Gastrocnemius medialis (tissue), 4 donors: ENCODE results near the gene RNF175. TPM values are rescaled to one million over a fixed set of nuclear protein-coding genes. Genes with fewer than 3 reads are reported as not detected.

ENCODE experiments used
- ATAC-seq, 2 donors: fragments of 150-250 bp; one replicate each; pipeline ENCODE4 v1.9.1; 2016
- DNase-seq, 2 donors: peaks; one replicate each; pipeline ENCODE4 v3.0.0-alpha.2; 2019
- H3K27ac ChIP-seq, 4 donors: fragments of 200-600 bp; sonication (generic); 1 replicate in 1 of 4; 2 replicates in 3 of 4; pipeline ENCODE4 v1.5.1; 2016 to 2018; ENCODE audit warnings: mild to moderate bottlenecking in 2 of 4, moderate library complexity in 1 of 4
- H3K27me3 ChIP-seq, 3 donors: fragments of 200-600 bp; sonication (generic) in 2 of 3; 1 replicate in 1 of 3; 2 replicates in 2 of 3; pipeline versions ENCODE4 v1.5.1 to v1.6.0; 2016 to 2019; ENCODE audit warnings: mild to moderate bottlenecking in 1 of 3, moderate library complexity in 1 of 3
- H3K36me3 ChIP-seq, 2 donors: fragments of 200-600 bp; sonication (generic) in 1 of 2; one replicate each; pipeline ENCODE4 v1.5.1; 2017 to 2018
- H3K4me1 ChIP-seq, 2 donors: fragments of 200-600 bp; sonication (generic) in 1 of 2; one replicate each; pipeline ENCODE4 v1.5.1; 2016 to 2017; ENCODE audit warnings: mild to moderate bottlenecking in 2 of 2
- H3K4me3 ChIP-seq, 4 donors: fragments of 200-600 bp; sonication (generic) in 3 of 4; 1 replicate in 1 of 4; 2 replicates in 3 of 4; pipeline ENCODE4 v1.5.1; 2016 to 2019; ENCODE audit warnings: mild to moderate bottlenecking in 2 of 4
- H3K9me3 ChIP-seq, 3 donors: fragments of 200-600 bp; sonication (generic) in 2 of 3; 1 replicate in 1 of 3; 2 replicates in 2 of 3; pipeline ENCODE4 v1.5.1; 2016 to 2019
- CTCF ChIP-seq, 5 experiments: fragments of 450-650 bp in 3 of 5; fragments of 200-600 bp in 2 of 5; sonication (generic) in 2 of 5; IDR thresholded peaks in 4 of 5; conservative IDR thresholded peaks in 1 of 5; 1 replicate in 4 of 5; 2 replicates in 1 of 5; pipeline ENCODE4 v1.5.1; 2016 to 2019; ENCODE audit warnings: antibody characterized with exemption in 5 of 5, mild to moderate bottlenecking in 3 of 5, moderate library complexity in 3 of 5
- POLR2A ChIP-seq, 2 donors: fragments of 450-650 bp; IDR thresholded peaks; one replicate each; pipeline ENCODE4 v1.6.1; 2017; ENCODE audit warnings: antibody characterized with exemption in 2 of 2, mild to moderate bottlenecking in 2 of 2, moderate library complexity in 2 of 2
- in situ Hi-C, 4 donors: fragments of 200-750 bp; cut with MboI; loops; one replicate each; pipeline versions ENCODE4 v1.15.0 to v1.8.0; 2017; ENCODE audit warnings: low sequenced_read_pairs in 4 of 4
- intact Hi-C: fragments of 100-400 bp; cut with DNase I; formaldehyde crosslinking; loops from one replicate; pipeline ENCODE4 v1.15.1; 2023; ENCODE audit warnings: low total_unique reads
- total RNA-seq, 4 donors: library from RNA; depleted of rRNA; stranded (reverse); fragments of >200 nt; gene quantifications; one replicate each; pipeline versions ENCODE4 v1.1.0 to v1.2.3, GENCODE V29; 2016

The RNF175 gene
- total RNA-seq, 4 donors from 2014 or later, result 1.2 TPM; not detected in 3

GRCh38 chr4:153755186-153755585 lies 4.6 kb downstream of the RNF175 start:
- DNase-seq (no peak), ATAC-seq (no peak)
- intact Hi-C loops (no loop called here), in situ Hi-C loops (no loop called here)
- no peaks in the 10 kb centered on the region for H3K36me3 ChIP-seq
- no peak overlapping the region for H3K27ac ChIP-seq
- H3K9me3 ChIP-seq, result no peaks in the 10 kb centered on the region
- H3K27me3 ChIP-seq, result peaks cover 8 to 21% (median 16%) of the 10 kb centered on the region in 3 donors
- no peak overlapping the region for H3K4me3 ChIP-seq
- H3K4me1 ChIP-seq, result no peaks in the 10 kb centered on the region
- TF ChIP-seq POLR2A (IDR thresholded peaks at IDR 0.05) (no peak), CTCF (IDR thresholded peaks at IDR 0.05 in 4 of 5, conservative IDR thresholded peaks at IDR 0.05 in 1 of 5) (no peak)

GRCh38 chr4:153750197-153750817 lies 9.5 kb downstream of the RNF175 start:
- TF ChIP-seq POLR2A (IDR thresholded peaks at IDR 0.05) (no peak), CTCF (IDR thresholded peaks at IDR 0.05 in 4 of 5, conservative IDR thresholded peaks at IDR 0.05 in 1 of 5) (peak in 4 of 5 experiments; percentile 18 to 49 (median 40))
- Histone ChIP-seq H3K4me1 (no peaks in the 10 kb centered on the region), H3K9me3 (no peaks in the 10 kb centered on the region), H3K4me3 (no peak overlapping the region), H3K27ac (no peak overlapping the region), H3K27me3 (peaks cover 0 to 4% (median 0%) of the 10 kb centered on the region in 3 donors), H3K36me3 (no peaks in the 10 kb centered on the region)
- ATAC-seq, result peak; percentile 58 to 75
- intact Hi-C loops, result loop anchor here (5.0 kb wide), 1 partner anchor 113 kb away; no protein-coding TSS in a partner anchor
- in situ Hi-C loops, result loop anchor here in 1 of 4 donors (5.0 kb wide), 1 partner anchor 113 kb away; no protein-coding TSS in a partner anchor
- peak; percentile 21 to 26 for DNase-seq

- Histone ChIP-seq H3K4me1 (no peaks in the 10 kb centered on the region), H3K4me3 (no peak overlapping the region), H3K9me3 (no peaks in the 10 kb centered on the region), H3K27ac (no peak overlapping the region), H3K27me3 (peaks cover 0 to 4% (median 0%) of the 10 kb centered on the region in 3 donors), H3K36me3 (no peaks in the 10 kb centered on the region)
- DNase-seq (peak in 1 of 2 donors; percentile 36), ATAC-seq (peak in 1 of 2 donors; percentile 36)
- in situ Hi-C loops (no loop called here), intact Hi-C loops (no loop called here)
- no peak for TF ChIP-seq POLR2A (IDR thresholded peaks at IDR 0.05)
These were observed 11.4 kb downstream of the RNF175 start for GRCh38 chr4:153748378-153748777.

GRCh38 chr4:153747406-153747955 lies 12.3 kb downstream of the RNF175 start:
- ATAC-seq, result no peak
- in situ Hi-C loops, result no loop called here
- H3K27ac ChIP-seq, result no peak overlapping the region

More at GRCh38 chr4:153747406-153747955, 12.3 kb downstream of the RNF175 start:
- Histone ChIP-seq H3K27me3 (peaks cover 0 to 4% (median 0%) of the 10 kb centered on the region in 3 donors), H3K9me3 (no peaks in the 10 kb centered on the region), H3K36me3 (no peaks in the 10 kb centered on the region), H3K4me1 (no peaks in the 10 kb centered on the region), H3K4me3 (no peak overlapping the region)
- no peak for DNase-seq
- TF ChIP-seq CTCF (IDR thresholded peaks at IDR 0.05 in 4 of 5, conservative IDR thresholded peaks at IDR 0.05 in 1 of 5) (no peak), POLR2A (IDR thresholded peaks at IDR 0.05) (no peak)
- intact Hi-C loops, result no loop called here
